Activated CD8-positive, alpha-beta memory T cell treated with anti-CD3 and anti-CD28 coated beads, Interleukin-2, amount 50 U/mL, for 4 hours (primary cell): ENCODE data around the gene PYGO1.
"Not testable (repeated sequence)": the region's sequence is repeated elsewhere in the genome, so short reads cannot be mapped to it uniquely, and the experiment has no call there.

Experiments used
- DNase-seq: peaks from one replicate; pipeline ENCODE4 v3.0.0-alpha.2; 2020

PYGO1 gene

GRCh38 chr15:55499151-55499550 is 89.0 kb downstream of the PYGO1 start:
- no peak for DNase-seq

GRCh38 chr15:55498109-55498938 is 89.8 kb downstream of the PYGO1 start:
- DNase-seq = peak; percentile 71

GRCh38 chr15:55496716-55497115 is 91.4 kb downstream of the PYGO1 start:
- no peak for DNase-seq

DNA sequence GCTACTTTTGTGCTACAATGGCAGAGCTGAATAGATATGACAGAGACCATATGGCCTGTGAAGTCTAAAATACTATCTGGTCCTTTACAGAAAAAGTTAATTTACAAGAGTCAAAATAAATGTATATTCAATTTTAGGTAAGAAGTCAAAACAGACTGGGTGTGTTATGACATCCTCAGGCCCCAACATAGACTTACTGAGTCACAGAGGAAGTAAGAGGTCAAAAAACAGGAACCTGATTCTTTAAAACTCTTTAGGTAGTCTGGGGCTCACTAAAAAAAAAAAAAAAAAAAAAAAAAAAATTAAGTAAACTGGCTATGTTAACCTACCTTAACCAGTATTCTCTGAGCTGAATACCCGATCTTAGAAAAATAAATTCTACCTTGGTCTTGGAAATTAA is 93.2 kb downstream of the PYGO1 start:
- DNase-seq = no peak

DNA sequence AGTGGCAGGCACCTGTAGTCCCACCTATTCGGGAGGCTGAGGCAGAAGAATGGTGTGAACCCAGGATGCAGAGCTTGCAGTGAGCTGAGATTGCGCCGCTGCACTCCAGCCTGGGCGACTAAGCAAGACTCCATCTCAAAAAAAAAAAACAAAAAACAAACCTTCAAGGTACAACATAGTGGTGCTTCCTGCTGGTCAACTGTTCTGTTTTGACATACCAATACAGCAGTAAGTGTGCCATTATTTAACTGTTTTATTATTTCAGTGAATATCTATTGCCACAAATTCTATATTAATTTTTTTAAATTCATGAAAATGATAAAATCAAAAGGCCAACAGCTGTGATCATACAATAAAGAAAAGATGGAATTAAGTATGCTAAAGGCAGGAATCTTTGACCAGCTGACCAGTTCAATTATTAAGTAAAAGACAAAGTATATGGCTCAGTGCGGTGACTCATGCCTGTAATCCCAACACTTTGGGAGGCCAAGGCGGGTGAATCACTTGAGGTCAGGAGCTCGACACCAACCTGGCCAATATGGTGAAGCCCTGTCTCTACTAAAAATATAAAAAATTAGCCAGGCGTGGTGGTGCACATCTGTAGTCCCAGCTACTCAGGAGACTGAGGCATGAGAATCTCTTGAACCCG is 99.1 kb downstream of the PYGO1 start:
- not testable (repeated sequence) for DNase-seq
